HepG2 (cell line): ENCODE data around the gene TET2. TPM values are rescaled to one million over a fixed set of nuclear protein-coding genes. Genes with fewer than 3 reads are reported as not detected.

Experiments used
- BRCA1 ChIP-seq: sonication (generic); formaldehyde crosslinking; IDR thresholded peaks from 2 replicates; pipeline ENCODE4 v1.4.0; 2020; ENCODE audit warnings: missing genetic modification reagents
- ELF4 ChIP-seq: sonication (generic); formaldehyde crosslinking; IDR thresholded peaks from 2 replicates; pipeline ENCODE4 v1.5.0; 2020; ENCODE audit warnings: missing genetic modification reagents, mild to moderate bottlenecking, moderate library complexity, borderline replicate concordance
- ESRRA ChIP-seq: sonication (generic); formaldehyde crosslinking; IDR thresholded peaks from 2 replicates; pipeline ENCODE4 v1.5.1; 2020; ENCODE audit warnings: mild to moderate bottlenecking, low read depth, missing genetic modification reagents
- FOXO1 ChIP-seq: sonication (generic); formaldehyde crosslinking; IDR thresholded peaks from 2 replicates; pipeline ENCODE4 v1.4.0; 2020; ENCODE audit warnings: missing genetic modification reagents
- GFI1 ChIP-seq: sonication (generic); formaldehyde crosslinking; IDR thresholded peaks from 2 replicates; pipeline ENCODE4 v1.5.0; 2020; ENCODE audit warnings: missing genetic modification reagents, mild to moderate bottlenecking, borderline replicate concordance
- HNF4G ChIP-seq, 2 experiments: sonication (generic) in 1 of 2; formaldehyde crosslinking in 1 of 2; IDR thresholded peaks; 2 replicates each; pipeline versions ENCODE4 v1.4.0 to v1.6.1; 2011 to 2020; ENCODE audit warnings: borderline replicate concordance in 2 of 2, low read depth in 2 of 2, mild to moderate bottlenecking in 2 of 2, low read length in 1 of 2, missing genetic modification reagents in 1 of 2, moderate library complexity in 1 of 2
- HOXA5 ChIP-seq: sonication (generic); formaldehyde crosslinking; IDR thresholded peaks from 2 replicates; pipeline ENCODE4 v1.4.0; 2020; ENCODE audit warnings: missing genetic modification reagents
- NR2C2 ChIP-seq: sonication (generic); formaldehyde crosslinking; IDR thresholded peaks from 2 replicates; pipeline ENCODE4 v1.4.0; 2020; ENCODE audit warnings: missing genetic modification reagents, mild to moderate bottlenecking, moderate library complexity, borderline replicate concordance
- RAD21 ChIP-seq: fragments of 450-650 bp; formaldehyde crosslinking; IDR thresholded peaks from 2 replicates; pipeline ENCODE4 v1.5.0; 2020; ENCODE audit warnings: mild to moderate bottlenecking
- ZNF12 ChIP-seq: sonication (generic); formaldehyde crosslinking; IDR thresholded peaks from 2 replicates; pipeline ENCODE4 v1.5.0; 2020; ENCODE audit warnings: missing genetic modification reagents
- ZNF317 ChIP-seq: sonication (generic); formaldehyde crosslinking; IDR thresholded peaks from 2 replicates; pipeline ENCODE4 v1.5.0; 2020; ENCODE audit warnings: mild to moderate bottlenecking, missing genetic modification reagents
- ZNF33B ChIP-seq: sonication (generic); formaldehyde crosslinking; IDR thresholded peaks from 2 replicates; pipeline ENCODE4 v1.5.1; 2020; ENCODE audit warnings: mild to moderate bottlenecking, missing genetic modification reagents
- ZNF644 ChIP-seq: IDR thresholded peaks from 2 replicates; pipeline ENCODE4 v1.6.1; 2016; ENCODE audit warnings: low read depth
- ZNF816 ChIP-seq: sonication (generic); formaldehyde crosslinking; IDR thresholded peaks from 2 replicates; pipeline ENCODE4 v1.8.0; 2022; ENCODE audit warnings: missing genetic modification reagents, mild to moderate bottlenecking, borderline replicate concordance
- ZNF839 ChIP-seq: sonication (generic); formaldehyde crosslinking; IDR thresholded peaks from 2 replicates; pipeline ENCODE4 v1.4.0; 2020; ENCODE audit warnings: missing genetic modification reagents, mild to moderate bottlenecking, borderline replicate concordance
- ZZZ3 ChIP-seq: sonication (generic); formaldehyde crosslinking; IDR thresholded peaks from 2 replicates; pipeline ENCODE4 v1.4.0; 2020; ENCODE audit warnings: missing genetic modification reagents, mild to moderate bottlenecking, borderline replicate concordance
- polyA plus RNA-seq, 8 experiments: library from polyadenylated mRNA; depleted of rRNA in 3 of 8; stranded (reverse) in 7 of 8; unstranded in 1 of 8; fragments of >200 nt; fragmentation: Illumina TruSeq in 4 of 8; extraction: Trizol in 4 of 8; gene quantifications; 2 replicates each; pipeline versions ENCODE4 v1.2.1 to v1.2.3, GENCODE V29; 2011 to 2016; ENCODE audit warnings: low read depth in 4 of 8, missing spikeins in 1 of 8, mixed read lengths in 1 of 8; ENCODE audit not compliant: insufficient read depth in 1 of 8
- total RNA-seq, 5 experiments: library from RNA; depleted of rRNA; stranded (reverse); fragments of >200 nt; fragmentation: Illumina TruSeq; extraction: Trizol; gene quantifications; 2 replicates each; pipeline ENCODE4 v1.2.3, GENCODE V29; 2016; ENCODE audit warnings: low read depth in 1 of 5
- TF ChIP-seq, protein P1 (sequence below): sonication (generic); formaldehyde crosslinking; IDR thresholded peaks from one replicate; pipeline ENCODE4 v1.5.1; 2020; ENCODE audit warnings: mild to moderate bottlenecking, missing genetic modification reagents; ENCODE audit errors: not compliant biosample characterization
- TF ChIP-seq, protein P2 (sequence below): fragments of 450-650 bp; IDR thresholded peaks from 2 replicates; pipeline ENCODE4 v1.6.1; 2017; ENCODE audit warnings: mild to moderate bottlenecking

Gene TET2
- total and polyA plus RNA-seq, 2 of the 13 experiments (the other 11 are each of a cell fraction or from before 2014, with no cell fraction given): 4.7 to 4.8 TPM

- TF ChIP-seq, protein P1, sequence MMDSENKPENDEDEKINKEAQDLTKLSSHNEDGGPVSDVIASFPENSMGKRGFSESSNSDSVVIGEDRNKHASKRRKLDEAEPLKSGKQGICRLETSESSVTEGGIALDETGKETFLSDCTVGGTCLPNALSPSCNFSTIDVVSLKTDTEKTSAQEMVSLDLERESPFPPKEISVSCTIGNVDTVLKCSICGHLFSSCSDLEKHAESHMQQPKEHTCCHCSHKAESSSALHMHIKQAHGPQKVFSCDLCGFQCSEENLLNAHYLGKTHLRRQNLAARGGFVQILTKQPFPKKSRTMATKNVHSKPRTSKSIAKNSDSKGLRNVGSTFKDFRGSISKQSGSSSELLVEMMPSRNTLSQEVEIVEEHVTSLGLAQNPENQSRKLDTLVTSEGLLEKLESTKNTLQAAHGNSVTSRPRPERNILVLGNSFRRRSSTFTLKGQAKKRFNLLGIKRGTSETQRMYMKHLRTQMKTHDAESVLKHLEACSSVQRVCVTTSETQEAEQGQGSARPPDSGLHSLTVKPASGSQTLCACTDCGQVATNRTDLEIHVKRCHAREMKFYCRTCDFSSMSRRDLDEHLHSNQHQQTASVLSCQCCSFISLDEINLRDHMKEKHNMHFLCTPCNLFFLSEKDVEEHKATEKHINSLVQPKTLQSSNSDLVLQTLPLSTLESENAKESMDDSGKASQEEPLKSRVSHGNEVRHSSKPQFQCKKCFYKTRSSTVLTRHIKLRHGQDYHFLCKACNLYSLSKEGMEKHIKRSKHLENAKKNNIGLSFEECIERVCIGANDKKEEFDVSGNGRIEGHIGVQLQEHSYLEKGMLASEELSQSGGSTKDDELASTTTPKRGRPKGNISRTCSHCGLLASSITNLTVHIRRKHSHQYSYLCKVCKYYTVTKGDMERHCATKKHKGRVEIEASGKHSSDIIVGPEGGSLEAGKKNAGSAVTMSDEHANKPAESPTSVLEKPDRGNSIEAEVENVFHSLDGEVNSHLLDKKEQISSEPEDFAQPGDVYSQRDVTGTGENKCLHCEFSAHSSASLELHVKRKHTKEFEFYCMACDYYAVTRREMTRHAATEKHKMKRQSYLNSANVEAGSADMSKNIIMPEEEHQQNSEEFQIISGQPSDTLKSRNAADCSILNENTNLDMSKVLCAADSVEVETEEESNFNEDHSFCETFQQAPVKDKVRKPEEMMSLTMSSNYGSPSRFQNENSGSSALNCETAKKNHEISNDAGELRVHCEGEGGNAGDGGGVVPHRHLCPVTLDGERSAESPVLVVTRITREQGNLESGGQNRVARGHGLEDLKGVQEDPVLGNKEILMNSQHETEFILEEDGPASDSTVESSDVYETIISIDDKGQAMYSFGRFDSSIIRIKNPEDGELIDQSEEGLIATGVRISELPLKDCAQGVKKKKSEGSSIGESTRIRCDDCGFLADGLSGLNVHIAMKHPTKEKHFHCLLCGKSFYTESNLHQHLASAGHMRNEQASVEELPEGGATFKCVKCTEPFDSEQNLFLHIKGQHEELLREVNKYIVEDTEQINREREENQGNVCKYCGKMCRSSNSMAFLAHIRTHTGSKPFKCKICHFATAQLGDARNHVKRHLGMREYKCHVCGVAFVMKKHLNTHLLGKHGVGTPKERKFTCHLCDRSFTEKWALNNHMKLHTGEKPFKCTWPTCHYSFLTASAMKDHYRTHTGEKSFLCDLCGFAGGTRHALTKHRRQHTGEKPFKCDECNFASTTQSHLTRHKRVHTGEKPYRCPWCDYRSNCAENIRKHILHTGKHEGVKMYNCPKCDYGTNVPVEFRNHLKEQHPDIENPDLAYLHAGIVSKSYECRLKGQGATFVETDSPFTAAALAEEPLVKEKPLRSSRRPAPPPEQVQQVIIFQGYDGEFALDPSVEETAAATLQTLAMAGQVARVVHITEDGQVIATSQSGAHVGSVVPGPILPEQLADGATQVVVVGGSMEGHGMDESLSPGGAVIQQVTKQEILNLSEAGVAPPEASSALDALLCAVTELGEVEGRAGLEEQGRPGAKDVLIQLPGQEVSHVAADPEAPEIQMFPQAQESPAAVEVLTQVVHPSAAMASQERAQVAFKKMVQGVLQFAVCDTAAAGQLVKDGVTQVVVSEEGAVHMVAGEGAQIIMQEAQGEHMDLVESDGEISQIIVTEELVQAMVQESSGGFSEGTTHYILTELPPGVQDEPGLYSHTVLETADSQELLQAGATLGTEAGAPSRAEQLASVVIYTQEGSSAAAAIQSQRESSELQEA (CRISPR knock-in tag): no peak
- TF ChIP-seq ZNF816 (CRISPR knock-in tag) (no peak), ZNF317 (CRISPR knock-in tag) (no peak), NR2C2 (CRISPR knock-in tag) (peak; percentile 63; the same call in 1 of the 2 replicates), ELF4 (CRISPR knock-in tag) (no peak), ZNF839 (CRISPR knock-in tag) (no peak), RAD21 (CRISPR knock-in tag) (peak; percentile 77), ZNF644 (no peak), ZNF12 (CRISPR knock-in tag) (no peak), BRCA1 (CRISPR knock-in tag) (no peak), ZNF33B (CRISPR knock-in tag) (no peak), FOXO1 (CRISPR knock-in tag) (no peak), HOXA5 (CRISPR knock-in tag) (peak; percentile 73; the same call in 1 of the 2 replicates), ESRRA (CRISPR knock-in tag) (0 out of 2 replicates have a peak, but pooled peaks have one; percentile 56), ZZZ3 (CRISPR knock-in tag) (no peak), HNF4G (IDR thresholded peaks at IDR 0.05; ENCODE audit: borderline replicate concordance, low read depth, low read length) (no peak), HNF4G (CRISPR knock-in tag; IDR thresholded peaks at IDR 0.05; ENCODE audit: borderline replicate concordance, low read depth) (peak; percentile 33; the same call in 1 of the 2 replicates), GFI1 (CRISPR knock-in tag) (0 out of 2 replicates have a peak, but pooled peaks have one; percentile 54)
- TF ChIP-seq, protein P2, sequence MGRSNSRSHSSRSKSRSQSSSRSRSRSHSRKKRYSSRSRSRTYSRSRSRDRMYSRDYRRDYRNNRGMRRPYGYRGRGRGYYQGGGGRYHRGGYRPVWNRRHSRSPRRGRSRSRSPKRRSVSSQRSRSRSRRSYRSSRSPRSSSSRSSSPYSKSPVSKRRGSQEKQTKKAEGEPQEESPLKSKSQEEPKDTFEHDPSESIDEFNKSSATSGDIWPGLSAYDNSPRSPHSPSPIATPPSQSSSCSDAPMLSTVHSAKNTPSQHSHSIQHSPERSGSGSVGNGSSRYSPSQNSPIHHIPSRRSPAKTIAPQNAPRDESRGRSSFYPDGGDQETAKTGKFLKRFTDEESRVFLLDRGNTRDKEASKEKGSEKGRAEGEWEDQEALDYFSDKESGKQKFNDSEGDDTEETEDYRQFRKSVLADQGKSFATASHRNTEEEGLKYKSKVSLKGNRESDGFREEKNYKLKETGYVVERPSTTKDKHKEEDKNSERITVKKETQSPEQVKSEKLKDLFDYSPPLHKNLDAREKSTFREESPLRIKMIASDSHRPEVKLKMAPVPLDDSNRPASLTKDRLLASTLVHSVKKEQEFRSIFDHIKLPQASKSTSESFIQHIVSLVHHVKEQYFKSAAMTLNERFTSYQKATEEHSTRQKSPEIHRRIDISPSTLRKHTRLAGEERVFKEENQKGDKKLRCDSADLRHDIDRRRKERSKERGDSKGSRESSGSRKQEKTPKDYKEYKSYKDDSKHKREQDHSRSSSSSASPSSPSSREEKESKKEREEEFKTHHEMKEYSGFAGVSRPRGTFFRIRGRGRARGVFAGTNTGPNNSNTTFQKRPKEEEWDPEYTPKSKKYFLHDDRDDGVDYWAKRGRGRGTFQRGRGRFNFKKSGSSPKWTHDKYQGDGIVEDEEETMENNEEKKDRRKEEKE: no peak
Observed at GRCh38 chr4:105140684-105141490, 5.8 kb upstream of the TET2 start (continued).
